GM19468 (cell line): Measurements from ENCODE around the gene GJD3.
"Not testable (repeated sequence)": the region's sequence is repeated elsewhere in the genome, so short reads cannot be mapped to it uniquely, and the experiment has no call there.

Source experiments
- ATAC-seq: cut with Tn5 transposase; IDR thresholded peaks from one replicate; pipeline ENCODE4 v1.9.1; 2021; ENCODE audit warnings: mild to moderate bottlenecking, moderate library complexity, moderate number of reproducible peaks; ENCODE audit not compliant: unreplicated experiment; ENCODE audit errors: extremely low read depth

Gene GJD3, protein sequence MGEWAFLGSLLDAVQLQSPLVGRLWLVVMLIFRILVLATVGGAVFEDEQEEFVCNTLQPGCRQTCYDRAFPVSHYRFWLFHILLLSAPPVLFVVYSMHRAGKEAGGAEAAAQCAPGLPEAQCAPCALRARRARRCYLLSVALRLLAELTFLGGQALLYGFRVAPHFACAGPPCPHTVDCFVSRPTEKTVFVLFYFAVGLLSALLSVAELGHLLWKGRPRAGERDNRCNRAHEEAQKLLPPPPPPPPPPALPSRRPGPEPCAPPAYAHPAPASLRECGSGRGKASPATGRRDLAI

GRCh38 chr17:40364121-40364861 is at the start of gene GJD3:
Gene GJD3, minus strand, starts transcription at chr17:40364737. Its CDS starts 922 bp downstream, at chr17:40363815.
- no peak for ATAC-seq

- ATAC-seq = not testable (repeated sequence)
Observed at GRCh38 chr17:40414312-40414711, 49.8 kb upstream of the GJD3 start.

GRCh38 chr17:40412880-40413279 is 48.3 kb upstream of the GJD3 start:
- no peak for ATAC-seq

GRCh38 chr17:40411821-40412220 is 47.3 kb upstream of the GJD3 start:
- no peak for ATAC-seq

- ATAC-seq = no peak
Observed at GRCh38 chr17:40410082-40410481, 45.5 kb upstream of the GJD3 start.

DNA sequence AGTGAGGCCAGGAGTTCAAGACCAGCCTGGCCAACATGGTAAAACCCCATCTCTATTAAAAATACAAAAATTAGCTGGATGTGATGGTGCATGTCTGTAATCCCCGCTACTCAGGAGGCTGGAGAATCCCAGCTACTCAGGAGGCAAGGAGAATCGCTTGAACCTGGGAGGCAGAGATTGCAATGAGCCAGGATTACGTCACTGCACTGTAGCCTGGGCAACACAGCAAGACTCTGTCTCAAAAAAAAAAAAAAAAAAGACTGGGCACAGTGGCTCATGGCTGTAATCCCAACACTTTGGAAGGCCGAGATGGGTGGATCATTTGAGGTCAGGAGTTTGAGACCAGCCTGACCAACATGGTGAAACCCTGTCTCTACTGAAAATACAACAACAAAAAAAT is 45.0 kb upstream of the GJD3 start:
- not testable (repeated sequence) for ATAC-seq

DNA sequence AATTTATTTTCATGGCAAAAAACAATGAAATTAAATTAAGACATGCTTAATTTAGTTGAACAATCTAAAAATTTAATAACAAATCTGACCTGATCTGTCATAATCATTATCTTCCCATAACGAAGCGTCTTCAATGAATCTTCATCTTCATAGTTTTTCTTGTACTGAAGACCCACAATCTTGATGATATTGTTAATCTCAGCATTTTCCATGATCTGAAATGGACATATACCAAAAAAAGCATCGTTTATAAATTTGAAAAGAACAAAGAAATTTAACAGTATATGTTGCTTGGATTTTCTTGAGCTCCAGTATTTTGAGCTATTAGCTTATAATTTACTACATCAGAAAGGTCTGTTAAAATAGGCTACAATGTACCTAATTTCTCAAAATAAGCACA is 42.9 kb upstream of the GJD3 start:
- ATAC-seq = no peak

DNA sequence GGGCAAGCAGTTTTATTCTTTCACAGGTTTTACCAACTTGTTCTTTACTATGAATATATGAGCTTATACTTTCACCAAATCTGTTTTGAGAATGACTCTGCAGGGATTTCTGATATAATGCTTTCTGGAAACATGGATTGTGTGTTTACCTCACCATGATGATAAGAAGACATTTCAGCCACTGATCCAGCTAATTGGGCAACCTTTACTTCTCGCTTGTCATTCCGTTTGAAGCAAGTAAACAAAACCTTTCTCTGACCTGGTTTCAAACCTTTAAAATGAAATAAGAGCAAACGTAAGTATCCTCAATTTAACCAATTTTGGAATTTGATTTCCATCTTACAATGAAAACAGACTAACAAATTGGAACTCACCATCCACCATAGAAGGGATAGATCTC is 39.5 kb upstream of the GJD3 start:
- no peak for ATAC-seq

DNA sequence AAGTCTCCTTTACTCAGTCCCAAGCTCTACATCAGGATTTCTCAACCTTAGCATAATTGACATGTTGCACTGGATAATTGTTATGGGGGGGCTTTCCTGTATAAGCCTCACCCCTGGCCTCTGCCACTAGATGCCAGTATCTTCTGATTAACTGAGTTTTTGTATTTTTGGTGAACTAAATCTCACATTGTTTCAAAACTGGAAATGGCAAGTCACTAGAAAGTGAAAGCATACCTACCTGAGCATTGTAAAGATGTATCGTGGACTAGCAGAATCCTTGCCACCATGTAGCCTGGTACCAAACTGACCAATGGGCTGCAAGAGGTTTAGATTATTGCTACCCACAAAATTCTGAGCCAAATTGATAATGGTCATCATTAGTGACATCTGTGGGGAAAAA is 38.1 kb upstream of the GJD3 start:
- no peak for ATAC-seq

DNA sequence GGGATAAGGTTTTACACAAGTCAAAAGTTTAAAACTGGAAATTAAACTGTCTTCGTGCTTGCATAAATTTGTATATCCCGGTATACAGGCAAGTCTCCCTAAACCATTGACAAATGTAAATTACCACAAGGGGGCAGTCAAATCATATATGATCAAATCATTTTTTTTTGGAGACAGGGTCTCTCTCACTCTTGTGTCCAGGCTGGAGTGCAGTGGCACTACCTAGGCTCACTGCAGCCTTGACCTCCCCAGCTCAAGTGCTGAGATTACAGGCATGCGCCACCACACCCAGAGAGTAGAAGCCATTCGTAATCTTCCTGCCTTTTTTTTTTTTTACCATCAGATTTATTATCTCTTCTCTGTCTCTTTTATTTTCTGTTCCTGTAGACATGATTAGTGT is 34.6 kb upstream of the GJD3 start:
- ATAC-seq = no peak

DNA sequence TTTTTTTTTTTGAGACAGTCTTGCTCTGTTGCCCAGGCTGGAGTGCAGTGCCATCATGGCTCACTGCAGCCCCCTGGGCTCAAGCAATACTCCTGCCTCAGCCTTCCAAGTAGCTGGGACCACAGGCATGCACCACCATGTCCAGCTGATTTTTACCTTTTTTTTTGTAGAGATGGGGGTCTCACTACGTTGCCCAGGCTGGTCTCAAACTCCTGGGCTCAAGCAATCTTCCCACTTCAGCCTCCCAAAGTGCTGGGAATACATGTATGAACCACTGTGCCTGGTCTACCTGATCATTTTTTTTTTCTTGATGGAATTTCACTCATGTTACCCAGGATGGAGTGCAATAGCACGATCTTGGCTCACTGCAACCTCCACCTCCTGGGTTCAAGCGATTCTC is 22.0 kb upstream of the GJD3 start:
- not testable (repeated sequence) for ATAC-seq

DNA sequence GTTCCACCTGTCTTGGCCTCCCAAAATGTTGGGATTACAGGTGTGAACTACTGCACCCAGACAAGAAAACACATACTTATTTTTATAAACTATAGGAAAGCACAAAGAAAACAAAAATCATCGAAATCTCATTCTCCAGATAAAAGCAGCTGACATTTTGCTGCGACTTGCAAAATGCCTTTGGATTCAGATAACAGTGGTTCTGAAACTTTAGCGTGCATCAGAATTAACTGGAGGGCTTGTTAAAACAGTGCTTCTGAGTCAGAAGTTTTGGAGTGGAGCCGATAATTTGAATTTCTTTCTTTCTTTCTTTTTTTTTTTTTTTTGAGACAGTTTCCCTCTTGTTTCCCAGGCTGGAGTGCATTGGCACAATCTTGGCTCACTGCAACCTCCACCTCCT is 17.7 kb upstream of the GJD3 start:
- ATAC-seq = no peak

- ATAC-seq = no peak
Observed at GRCh38 chr17:40378966-40379365, 14.4 kb upstream of the GJD3 start.

DNA sequence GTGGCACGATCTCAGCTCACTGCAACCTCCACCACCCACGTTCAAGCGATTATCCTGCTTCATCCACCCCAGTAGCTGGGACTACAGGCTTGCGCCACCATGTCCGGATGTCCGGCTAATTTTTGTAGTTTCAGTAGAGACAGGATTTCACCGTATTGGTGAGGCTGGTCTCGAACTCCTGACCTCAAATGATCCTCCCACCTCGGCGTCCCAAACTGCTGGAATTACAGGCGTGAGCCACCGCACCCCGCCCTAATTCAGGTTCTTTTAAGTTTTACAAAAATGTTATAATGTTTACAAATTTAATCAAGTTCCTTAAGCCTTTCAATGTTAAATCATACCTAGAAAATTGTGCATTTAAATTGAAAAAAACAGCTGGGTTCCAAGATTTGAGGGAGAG is 13.3 kb upstream of the GJD3 start:
- no peak for ATAC-seq

DNA sequence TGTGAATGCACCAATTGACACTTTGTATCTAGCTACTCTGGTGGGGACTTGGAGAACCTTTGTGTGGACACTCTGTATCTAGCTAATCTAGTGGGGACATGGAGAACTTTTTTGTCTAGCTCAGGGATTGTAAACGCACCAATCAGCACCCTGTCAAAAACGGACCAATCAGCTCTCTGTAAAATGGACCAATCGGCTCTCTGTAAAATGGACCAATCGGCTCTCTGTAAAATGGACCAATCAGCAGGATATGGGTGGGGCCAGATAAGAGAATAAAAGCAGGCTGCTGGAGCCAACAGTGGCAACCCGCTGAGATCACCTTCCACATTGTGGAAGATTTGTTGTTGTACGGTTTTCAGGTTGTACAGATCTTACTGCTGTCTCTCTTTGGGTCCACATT is 12.0 kb upstream of the GJD3 start:
- not testable (repeated sequence) for ATAC-seq

DNA sequence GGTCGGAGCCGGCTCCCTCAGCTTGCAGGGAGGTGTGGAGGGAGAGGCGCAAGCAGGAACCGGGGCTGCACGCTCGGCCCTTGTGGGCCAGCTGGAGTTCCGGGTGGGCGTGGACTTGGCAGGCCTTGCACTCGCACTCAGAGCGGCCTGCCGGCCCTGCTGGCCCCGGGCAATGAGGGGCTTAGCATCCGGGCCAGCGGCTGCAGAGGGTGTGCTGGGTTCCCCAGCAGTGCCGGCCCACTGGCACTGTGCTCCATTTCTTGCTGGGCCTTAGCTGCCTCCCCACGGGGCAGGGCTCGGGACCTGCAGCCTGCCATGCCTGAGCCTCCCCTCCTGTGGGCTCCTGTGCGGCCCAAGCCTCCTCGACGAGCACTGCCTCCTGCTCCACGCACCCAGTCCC is 11.2 kb upstream of the GJD3 start:
- not testable (repeated sequence) for ATAC-seq

GRCh38 chr17:40374821-40375498 is 10.4 kb upstream of the GJD3 start:
- ATAC-seq = no peak

DNA sequence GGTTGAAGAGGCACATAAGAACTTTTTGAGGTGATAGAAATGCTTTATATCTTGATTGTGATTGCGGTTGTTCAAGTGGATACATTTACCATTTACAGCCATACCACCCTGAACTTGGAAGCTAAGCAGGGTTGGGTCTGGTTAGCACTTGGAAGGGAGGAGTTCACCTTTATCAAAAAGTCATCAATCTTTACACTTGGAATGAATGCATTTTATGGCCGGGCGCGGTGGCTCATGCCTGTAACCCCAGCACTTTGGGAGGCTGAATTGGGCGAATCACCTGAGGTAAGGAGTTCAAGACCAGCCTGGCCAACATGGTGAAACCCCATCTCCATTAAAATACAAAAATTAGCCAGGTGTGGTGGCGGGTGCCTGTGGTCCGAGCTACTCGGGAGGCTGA is 9.5 kb upstream of the GJD3 start:
- ATAC-seq = no peak

- ATAC-seq = no peak
Observed at GRCh38 chr17:40373324-40373723, 8.8 kb upstream of the GJD3 start.

DNA sequence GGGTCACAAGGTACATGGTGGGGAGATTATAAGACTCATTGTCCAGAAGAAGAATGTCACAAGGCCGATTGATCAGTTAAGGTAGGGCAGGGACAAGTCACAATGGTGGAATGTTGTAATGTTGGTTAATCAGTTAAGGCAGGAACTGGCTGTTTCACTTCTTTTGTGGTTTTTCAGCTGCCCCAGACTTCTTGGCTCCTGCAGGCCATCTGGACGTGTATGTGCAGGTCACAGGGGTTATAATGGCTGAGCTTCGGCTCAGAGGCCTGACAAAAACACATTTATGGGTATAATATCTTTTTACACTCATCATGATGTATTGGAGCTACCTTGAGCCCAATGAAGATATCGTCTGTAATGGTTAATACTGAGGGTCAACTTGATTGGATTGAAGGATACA is 8.1 kb upstream of the GJD3 start:
- not testable (repeated sequence) for ATAC-seq

GRCh38 chr17:40372031-40372430 is 7.5 kb upstream of the GJD3 start:
- ATAC-seq = no peak
